Daoy (cell line): ENCODE results near the gene EBLN2. TPM values are rescaled to one million over a fixed set of nuclear protein-coding genes. Genes with fewer than 3 reads are reported as not detected.

Experiments used
- DNase-seq: peaks from one replicate; pipeline ENCODE4 v3.0.0-alpha.2; 2015; ENCODE audit warnings: low read depth
- total RNA-seq: library from RNA; depleted of rRNA; stranded (reverse); fragments of >200 nt; shearing (Covaris generic); gene quantifications from 2 replicates; pipeline ENCODE4 v1.2.3, GENCODE V29; 2014; rRNA removed

EBLN2 gene
- total RNA-seq: 2.2 and 3.0 TPM in 2 replicates

DNA sequence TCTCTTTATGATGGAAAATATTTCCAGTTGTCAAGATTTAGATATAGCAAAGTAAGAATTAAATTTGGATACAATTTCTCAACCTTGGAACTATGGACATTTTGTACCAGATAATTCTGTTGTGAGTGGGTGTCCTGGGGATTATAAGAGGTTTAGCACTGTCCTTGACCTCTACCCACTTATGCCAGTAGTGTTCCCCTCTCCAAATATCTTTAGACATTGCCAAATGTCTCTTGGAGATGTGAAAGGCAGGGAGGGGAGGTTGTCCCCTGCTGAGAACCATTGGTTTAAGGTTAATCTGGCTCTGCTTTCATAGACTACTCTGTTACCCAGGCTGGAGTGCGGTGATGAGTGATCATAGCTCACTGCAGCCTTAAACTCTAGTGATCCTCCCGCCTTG lies at the start of gene EBLN2:
EBLN2 (plus strand) TSS at position 244 of the 400 bp plus-strand sequence. CDS start 423 bp downstream, outside the sequence.
- DNase-seq: no peak

DNA sequence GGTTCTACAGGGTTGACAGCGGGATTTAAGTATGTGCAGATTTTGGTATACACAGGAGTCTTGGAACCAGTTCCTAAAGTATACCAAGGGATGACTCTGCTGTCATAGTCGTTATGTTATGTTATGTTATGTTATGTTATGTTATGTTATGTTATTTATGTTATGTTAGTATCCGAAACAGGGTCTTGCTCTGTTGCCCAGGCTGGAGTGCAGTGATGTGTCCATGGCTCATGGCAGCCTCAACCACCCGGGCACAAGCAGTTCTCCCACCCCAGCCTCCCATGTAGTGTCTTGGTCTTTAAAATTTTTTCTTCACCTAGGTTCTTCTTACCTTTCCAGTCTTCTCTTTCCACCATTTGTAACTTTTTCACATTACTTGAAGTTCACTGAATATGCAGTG lies 43.2 kb upstream of the EBLN2 start:
- DNase-seq: no peak

DNA sequence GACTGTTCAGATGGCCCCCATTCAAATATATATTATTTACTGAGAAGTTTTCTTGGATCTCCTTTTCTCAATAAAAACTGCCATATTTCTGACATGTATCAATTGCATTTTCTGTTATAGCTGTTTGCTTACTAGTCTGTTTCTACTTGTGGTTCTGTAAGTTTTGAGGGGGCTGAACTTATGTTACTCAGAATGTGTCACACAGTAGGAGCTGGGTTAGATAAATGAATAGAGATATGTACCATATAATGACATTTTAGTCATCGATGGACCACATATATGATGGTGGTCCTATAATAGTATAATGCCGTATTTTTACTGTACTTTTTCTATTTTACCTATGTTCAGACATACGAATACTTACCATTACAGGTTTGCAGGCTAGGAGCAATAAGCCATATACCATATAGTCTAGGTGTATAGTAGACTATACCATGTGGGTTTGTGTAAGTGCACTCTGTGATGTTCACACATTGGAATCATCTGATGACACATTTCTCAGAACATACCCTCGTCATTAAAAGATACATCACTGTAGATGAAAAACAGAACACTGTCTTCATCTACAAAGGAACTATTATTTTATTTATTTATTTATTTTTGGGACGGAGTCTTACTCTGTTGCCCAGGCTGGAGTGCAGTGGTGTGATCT lies 42.5 kb upstream of the EBLN2 start:
- DNase-seq: no peak

DNA sequence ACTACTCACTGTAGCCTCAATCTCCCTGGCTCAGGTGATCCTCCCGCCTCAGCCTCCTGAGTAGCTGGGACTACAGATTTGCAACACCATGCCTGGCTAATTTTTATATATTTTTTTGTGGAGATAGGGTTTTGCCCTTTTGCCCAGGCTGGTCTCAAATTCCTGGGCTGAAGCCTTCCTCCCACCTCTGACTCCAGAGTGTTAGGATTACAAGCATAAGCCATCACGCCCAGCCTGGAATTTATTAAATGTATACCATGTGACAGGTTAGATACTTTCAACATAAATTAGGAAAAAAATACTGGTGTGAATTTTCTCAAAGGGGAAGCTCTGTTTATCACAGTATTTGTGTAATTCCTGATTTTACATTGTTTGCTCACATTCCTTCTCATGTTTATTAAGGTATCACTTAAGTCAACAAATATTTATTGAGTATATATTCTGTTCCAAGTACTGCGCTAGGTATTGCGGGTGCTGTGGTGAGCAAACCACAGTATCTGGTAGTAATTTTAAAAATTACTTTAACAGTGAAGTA lies 40.1 kb upstream of the EBLN2 start:
- no peak for DNase-seq

DNA sequence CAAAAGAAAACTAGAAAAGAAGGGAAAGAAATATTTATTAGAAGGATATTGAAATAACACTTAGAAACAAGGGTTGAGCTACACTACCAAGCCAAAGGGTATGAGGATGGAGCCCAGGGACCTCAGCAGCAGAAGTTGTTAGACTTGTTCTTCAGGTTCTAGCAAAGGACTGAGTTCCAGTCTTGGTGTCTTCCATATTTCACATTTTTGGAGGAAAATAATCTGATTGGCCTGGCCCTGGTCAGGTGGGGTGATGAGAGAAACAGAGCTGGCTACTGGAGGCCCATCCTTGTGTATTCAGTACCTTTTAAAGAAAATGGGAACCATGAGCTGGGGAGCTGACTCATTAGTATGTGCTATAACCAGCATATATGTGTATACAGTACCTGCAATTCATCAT lies 36.6 kb upstream of the EBLN2 start:
- DNase-seq: no peak

DNA sequence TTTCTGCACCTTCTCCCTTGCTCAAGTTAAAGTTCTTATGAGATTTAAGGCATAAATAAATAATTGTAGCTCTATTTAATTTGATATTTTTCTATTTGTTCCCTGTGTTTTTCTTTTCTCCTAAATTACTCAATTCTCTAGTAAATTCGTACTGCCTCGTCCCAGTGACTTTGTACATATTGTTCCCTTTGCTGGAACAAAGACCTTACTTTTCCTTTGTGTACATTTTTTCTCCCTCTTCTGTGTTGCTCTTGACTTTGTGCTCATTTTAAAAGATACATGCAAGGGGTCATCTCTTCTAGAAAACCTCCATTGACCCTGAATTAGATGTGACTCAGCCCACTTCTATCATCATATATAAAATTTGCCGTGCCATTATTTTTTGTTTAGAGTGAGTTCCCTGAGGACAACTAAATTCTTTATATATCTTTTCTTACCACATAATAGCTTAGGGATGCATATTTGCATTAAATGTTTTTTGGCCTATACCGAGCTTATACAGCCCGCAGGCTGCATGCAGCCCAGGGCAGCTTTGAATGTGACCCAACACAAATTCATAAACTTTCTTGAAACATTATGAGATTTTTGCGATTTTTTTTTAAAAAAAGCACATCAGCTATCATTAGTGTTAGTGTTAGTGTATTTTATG lies 35.2 kb upstream of the EBLN2 start:
- DNase-seq: no peak

DNA sequence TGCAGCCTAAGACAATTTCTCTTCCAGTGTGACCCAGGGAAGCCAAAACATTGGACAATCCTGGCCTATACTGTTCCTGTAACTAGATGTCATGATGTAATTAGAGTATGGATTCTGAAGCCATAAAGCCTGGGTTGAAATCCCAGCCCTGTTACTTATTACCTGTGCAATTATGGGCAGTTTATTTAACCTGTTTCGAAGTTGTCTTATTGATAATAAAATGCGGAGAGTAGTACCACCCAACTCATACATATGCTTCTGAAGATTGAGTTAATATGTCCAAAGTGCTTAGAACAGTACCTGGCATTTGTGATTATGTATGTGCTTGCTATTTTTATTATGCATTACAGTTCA lies 34.7 kb upstream of the EBLN2 start:
- DNase-seq: no peak

DNA sequence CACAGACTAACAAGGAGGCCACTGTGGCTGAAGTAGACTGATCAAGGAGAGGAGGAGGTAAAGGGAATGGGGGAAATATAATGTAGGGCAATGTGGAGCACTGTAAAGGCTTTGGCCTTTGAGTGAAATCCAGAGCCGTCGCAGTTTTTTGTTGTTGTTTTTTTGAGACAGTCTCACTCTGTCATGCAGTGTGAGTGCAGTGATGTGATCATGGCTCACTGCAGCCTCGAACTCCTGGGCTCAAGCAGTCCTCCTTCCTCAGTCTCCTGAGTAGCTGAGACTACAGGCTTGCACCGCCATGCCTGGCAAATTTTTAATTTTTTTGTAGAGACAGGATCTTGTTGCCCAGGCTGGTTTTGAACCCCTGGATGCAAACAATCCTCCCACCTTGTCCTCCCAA lies 32.7 kb upstream of the EBLN2 start:
- no peak for DNase-seq

DNA sequence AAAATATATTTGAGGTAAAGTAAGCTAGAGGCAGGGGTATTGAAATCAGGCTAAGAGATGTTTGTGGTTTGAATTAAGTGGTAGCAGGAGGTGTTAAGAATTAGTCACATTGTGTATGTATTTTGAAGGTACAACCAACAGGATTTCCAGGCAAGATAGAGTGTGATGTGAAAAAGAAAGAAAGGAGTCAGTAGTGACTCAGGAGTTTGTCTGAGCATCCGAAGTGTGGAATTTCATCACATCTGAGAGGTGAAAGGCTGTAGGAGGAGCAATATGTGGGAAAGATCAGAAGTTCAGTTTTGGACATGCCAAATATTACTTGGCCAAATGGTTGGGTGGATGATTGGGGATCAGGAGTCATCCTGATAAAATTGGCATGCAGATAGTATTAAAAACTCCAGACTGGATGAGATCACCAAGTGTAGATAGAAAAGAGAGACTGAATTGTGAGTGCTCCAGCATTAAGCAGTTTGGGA lies 32.1 kb upstream of the EBLN2 start:
- DNase-seq: peak; percentile 50

DNA sequence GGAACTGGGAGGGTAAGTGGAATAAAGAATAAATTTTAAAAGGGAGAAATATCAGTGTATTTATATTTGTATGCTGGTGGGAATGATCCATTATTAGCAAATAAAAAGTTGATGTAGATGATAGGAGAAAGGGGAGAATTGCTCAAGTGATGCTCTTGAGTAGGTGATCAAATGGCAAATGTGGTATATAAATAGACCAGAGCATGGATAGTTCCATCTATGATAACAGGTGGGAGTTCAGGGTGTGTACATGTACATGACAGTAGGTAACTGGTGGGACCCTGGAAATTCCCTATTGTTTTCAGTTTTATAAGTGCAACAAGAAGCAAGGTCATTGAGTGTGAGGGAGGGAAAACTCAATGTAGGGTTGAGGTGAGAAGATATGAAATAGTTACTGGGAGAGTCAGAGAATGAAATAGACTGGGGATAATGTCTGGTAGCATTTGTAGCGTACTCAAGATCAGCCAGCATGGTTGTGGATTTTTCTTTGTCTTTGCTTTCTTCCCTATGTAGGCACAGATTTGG lies 31.3 kb upstream of the EBLN2 start:
- DNase-seq: no peak

DNA sequence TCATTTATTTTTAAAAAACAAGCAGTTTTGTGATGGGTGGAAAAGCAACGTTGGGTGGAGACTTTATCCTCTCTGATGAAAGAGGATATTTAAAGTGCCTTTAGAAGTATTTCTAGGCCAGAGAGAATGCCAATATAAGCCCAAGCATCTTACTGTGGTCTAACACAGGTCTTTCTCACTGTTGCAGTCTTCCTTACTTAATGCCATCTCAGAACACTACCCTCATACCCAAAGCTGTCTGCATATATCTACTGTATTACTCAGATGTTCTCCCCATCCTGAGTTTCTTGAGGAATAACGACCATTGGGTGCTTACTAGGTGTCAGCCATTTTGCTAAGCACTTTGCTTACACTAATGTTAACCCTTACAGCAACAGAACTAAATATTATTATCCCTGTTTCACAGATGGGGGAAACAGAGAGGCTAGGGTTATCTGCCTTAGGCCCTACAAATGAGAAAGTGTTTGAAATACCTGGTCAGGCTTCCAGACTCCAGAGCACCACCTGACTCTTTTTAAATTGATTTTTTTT lies 29.8 kb upstream of the EBLN2 start:
- no peak for DNase-seq

DNA sequence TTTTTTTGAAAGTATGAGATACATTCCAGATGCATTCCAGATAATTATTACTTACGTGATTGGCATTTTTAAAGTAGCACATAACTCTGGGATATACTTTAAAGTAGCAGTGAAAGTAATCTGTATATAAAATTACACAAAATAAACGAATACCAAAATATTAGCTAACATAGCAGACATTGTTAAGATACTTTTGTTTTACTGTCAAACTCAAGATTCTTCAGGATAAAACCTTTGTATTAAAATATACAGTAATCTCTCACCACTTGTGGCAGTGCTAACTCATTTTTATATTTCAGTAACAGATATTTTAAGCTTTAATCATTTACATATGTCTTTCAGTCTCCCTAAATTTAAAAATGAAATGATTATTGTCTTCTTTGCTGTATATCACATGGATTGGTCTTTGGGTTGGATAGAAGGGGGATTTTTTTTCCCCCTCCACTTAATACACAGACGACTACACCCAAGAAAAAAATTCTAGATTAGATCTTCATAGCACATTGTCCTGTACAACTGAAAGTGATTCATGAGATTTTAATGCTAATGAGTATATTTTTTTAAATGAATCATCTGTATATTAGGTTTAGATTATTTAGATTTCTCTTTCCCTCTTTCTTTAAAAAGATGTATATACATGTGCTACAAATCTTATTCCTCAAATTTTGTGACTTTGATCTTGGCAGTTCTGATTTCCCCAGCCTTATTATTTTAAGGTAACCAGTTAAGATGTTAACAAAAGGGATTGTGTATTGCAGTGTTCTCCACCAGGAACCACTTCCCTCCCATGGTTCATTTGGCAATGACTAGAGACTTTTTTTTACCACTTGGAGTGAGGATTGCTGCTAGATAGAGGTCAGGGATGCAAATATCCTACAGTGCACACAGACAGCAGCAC lies 24.5 kb upstream of the EBLN2 start:
- DNase-seq: peak; percentile 12

DNA sequence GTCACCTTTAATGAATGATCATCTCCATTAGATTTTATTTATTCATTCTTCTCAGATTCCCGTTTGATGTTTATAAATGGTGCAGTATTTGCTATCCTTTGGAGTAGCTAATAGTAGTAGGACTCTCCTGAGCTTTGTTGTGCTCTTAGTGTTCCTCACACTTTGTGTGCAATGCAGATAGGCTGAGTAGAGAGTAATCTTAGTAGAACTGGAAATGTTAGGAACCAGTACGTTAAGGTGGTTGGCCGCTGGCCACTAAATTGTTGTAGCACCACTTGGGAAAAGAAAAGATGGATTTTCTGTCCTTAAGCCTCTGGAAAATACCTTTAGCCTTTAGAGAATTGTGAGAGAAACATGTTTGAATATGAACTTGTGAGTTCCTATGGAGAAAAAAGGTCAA lies 19.9 kb upstream of the EBLN2 start:
- no peak for DNase-seq

DNA sequence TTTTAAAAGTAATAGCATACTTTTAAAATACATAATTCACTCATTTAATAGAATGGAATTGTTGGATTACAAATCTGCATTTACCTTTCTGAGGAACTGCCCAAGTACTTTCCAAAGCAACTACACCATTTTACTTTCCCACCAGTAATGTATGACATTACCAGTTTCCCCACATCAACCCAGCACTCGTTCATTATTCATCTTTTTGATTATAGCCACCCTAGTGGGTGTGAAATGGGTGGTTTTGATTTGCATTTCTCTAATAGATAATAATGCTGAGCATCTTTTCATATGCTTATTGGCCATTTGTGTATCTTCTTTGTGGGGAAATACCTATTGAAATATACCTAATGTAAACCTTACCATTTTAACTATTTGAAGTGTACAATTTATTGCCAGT lies 18.0 kb upstream of the EBLN2 start:
- no peak for DNase-seq

DNA sequence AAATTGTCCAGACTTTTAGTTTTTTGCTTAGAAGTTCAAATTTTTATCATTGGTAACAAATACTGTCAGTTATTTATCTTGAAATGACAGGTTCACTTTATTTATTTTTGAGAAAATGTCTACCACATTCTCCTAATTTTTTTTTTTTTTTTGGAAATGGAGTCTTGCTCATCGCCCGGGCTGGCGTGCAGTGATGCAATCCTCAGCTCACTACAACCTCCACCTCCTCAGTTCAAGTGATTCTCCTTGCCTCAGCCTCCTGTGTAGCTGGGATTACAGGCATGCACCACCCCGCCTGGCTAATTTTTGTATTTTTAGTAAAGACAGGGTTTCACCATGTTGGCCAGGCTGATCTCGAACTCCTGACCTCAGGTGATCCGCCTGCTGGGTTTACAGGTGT lies 16.1 kb upstream of the EBLN2 start:
- no peak for DNase-seq

DNA sequence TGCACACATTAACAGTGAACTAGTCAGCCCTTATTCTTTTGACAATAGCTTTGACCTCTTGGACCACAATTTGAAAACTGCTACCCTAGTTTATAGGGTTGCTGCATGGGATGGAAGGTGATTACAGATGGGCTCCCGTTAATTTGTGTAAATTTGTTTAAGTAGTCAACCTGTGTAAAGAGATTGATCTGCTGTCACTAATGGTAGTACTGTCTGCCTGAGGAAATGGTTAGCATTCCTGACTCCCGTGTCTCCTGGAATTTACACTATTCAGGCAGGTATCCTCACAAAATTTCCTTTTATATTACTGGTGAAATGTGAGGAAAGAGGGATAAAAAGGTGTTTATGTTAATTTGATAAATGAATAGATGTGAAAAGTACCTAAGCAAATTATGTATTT lies 15.3 kb upstream of the EBLN2 start:
- DNase-seq: no peak

DNA sequence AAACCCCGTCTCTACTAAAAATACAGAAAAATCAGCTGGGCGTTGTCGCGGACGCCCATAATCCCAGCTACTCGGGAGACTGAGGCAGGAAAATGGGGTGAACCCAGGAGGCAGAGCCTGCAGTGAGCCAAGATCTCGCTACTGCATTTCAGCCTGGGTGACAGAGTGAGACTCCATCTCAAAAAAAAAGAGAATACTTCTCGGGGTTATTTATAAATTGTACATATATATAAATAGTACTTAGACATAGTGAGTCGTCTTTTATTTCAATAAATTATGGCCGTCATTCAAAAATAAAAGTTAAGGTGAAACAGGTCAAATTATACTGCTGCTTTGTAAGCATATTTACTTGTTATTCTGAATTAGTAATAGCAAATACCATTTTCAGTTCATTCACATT lies 12.1 kb upstream of the EBLN2 start:
- DNase-seq: no peak

DNA sequence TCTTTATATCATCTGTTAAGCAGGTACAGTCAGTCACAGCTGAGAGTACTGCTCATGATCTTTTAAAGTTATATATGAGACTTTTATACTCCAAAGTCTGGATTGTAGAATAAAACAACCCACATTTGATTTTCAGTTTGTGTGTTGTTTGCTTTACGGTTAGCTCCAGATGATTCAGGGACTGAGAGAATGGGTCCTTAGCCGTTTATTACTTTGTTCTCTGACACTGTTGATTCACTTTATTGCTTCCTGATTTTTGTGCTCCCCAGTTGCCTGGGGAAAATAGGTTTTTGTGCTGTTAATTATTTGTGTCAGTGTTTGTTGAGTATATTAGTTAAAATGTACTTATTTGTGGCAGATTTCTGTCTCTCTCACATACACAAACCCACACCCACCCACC lies 8.6 kb upstream of the EBLN2 start:
- no peak for DNase-seq

DNA sequence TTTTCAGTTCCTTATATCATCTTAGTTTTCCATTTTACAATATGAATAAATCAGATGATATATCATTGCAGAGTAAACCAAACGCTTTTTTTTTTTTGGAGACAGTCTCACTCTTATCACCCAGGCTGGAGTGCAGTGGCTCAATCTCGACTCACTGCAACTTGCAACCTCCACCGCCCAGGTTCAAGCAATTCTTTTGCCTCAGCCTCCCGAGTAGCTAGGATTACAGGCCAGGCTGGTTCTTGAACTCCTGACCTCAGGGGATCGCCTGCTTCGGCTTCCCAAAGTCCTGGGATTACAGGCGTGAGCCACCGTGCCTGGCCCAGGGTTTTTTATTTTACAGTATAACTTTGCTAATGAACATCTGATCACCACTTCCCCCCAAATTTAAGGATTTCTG lies 5.9 kb upstream of the EBLN2 start:
- no peak for DNase-seq

DNA sequence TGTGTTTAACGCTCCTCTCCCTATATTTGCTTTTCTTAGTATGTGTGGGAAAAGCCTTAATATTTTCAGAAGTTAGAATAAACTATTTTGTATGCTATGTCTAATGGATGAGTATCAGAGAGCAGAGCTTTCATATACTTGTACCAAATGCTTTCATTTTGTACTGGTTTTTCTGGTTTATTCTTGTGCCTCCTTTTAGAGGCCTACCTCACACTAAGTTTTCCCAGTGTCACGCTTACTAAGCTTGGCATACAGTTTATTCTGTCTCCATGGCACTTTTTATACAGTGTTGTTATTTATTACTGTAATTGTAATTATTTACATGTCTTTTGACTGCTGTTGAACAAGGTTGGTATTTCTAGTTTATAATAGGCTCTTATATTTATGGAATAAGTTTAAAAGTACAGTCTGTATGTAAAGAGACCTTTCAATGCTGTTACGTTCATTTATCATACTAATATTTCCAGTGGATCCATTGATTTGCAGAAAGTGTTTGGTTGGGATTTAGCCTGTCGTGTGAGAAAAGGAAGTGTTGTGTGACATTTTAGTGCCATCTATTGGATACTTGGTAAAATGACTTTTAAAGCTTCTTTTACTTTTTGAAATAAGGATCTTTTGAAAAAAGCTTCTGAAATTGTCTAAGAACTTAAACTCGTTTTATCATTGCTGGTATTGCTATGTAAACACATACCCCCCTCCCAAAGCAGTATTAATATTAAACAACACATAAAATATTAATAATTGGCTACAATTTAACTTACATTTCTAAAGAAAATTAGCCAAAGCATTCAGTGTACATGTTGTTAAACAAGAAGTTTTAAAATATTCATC lies 5.2 kb upstream of the EBLN2 start:
- DNase-seq: no peak

DNA sequence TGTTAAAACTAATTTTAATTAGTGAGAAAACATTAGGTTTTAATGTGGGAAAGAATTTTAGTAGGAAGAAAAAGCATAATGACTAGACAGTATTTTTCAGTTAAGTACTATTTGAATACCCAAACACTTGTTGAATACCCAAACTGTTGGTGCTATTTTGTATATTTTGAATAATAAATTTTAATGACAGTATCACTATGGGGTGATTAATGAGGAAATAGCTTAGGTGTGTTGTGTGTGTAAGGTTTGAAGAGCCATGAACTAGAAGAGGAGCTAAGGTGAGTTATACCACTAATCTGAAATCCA lies 4.7 kb upstream of the EBLN2 start:
- no peak for DNase-seq
